Neural progenitor cell (in vitro differentiated cells): ENCODE data around the gene KNDC1. TPM values are rescaled to one million over a fixed set of nuclear protein-coding genes. Genes with fewer than 3 reads are reported as not detected.

Experiments
- DNase-seq: peaks from one replicate; pipeline ENCODE4 v3.0.0-alpha.2; 2016; ENCODE audit warnings: low spot score
- H2AFZ ChIP-seq: fragments of 200-600 bp; sonication (generic); replicated peaks from 2 replicates; pipeline ENCODE4 v1.6.1; 2016; ENCODE audit warnings: antibody characterized with exemption
- H3F3A ChIP-seq: fragments of 200-600 bp; sonication (generic); 2 replicates; pipeline ENCODE4 v1.6.1; 2016; ENCODE audit warnings: antibody characterized with exemption, low read depth
- H3K27ac ChIP-seq: fragments of 200-600 bp; sonication (generic); 2 replicates; pipeline ENCODE4 v1.5.1; 2016; ENCODE audit warnings: mild to moderate bottlenecking
- H3K27me3 ChIP-seq: fragments of 200-600 bp; sonication (generic); 2 replicates; pipeline ENCODE4 v1.6.1; 2016; ENCODE audit warnings: mild to moderate bottlenecking, moderate library complexity
- H3K36me3 ChIP-seq: fragments of 200-600 bp; sonication (generic); 2 replicates; pipeline ENCODE4 v1.5.1; 2016
- H3K4me1 ChIP-seq: fragments of 200-600 bp; sonication (generic); 2 replicates; pipeline ENCODE4 v1.6.1; 2016; ENCODE audit warnings: mixed run types
- H3K4me2 ChIP-seq: fragments of 200-600 bp; sonication (generic); 2 replicates; pipeline ENCODE4 v1.6.1; 2016
- H3K4me3 ChIP-seq: fragments of 200-600 bp; sonication (generic); 2 replicates; pipeline ENCODE4 v1.5.1; 2016
- H3K79me2 ChIP-seq: fragments of 200-600 bp; sonication (generic); 2 replicates; pipeline ENCODE4 v1.6.1; 2016; ENCODE audit warnings: low read depth
- H3K9ac ChIP-seq: fragments of 200-600 bp; sonication (generic); 2 replicates; pipeline ENCODE4 v1.6.1; 2016
- H3K9me3 ChIP-seq: fragments of 200-600 bp; sonication (generic); 2 replicates; pipeline ENCODE4 v1.5.1; 2016; ENCODE audit warnings: low read depth
- H4K20me1 ChIP-seq: fragments of 200-600 bp; sonication (generic); 2 replicates; pipeline ENCODE4 v1.6.1; 2016; ENCODE audit warnings: low read depth
- H3K27ac Mint-ChIP-seq: 3 replicates; pipeline ENCODE4 v1.8.0; 2021; ENCODE audit warnings: mixed read lengths
- H3K27me3 Mint-ChIP-seq: 2 replicates; pipeline ENCODE4 v1.8.0; 2022; ENCODE audit warnings: low read depth, mild to moderate bottlenecking, inconsistent platforms, moderate library complexity, mixed read lengths; ENCODE audit not compliant: insufficient read depth
- H3K36me3 Mint-ChIP-seq: 3 replicates; pipeline ENCODE4 v1.8.0; 2021; ENCODE audit warnings: mixed read lengths
- H3K4me1 Mint-ChIP-seq: 3 replicates; pipeline ENCODE4 v1.8.0; 2021; ENCODE audit warnings: mixed read lengths
- H3K4me3 Mint-ChIP-seq: 3 replicates; pipeline ENCODE4 v1.8.0; 2021; ENCODE audit warnings: mild to moderate bottlenecking, moderate library complexity, mixed read lengths
- H3K9me3 Mint-ChIP-seq: 3 replicates; pipeline ENCODE4 v1.8.0; 2020; ENCODE audit warnings: mixed read lengths
- EZH2 ChIP-seq: fragments of 200-600 bp; sonication (generic); IDR thresholded peaks from 2 replicates; pipeline ENCODE4 v1.6.1; 2017; ENCODE audit warnings: antibody characterized with exemption, mild to moderate bottlenecking, moderate library complexity
- EZH2phosphoT487 ChIP-seq: fragments of 200-600 bp; sonication (generic); IDR thresholded peaks from 2 replicates; pipeline ENCODE4 v1.6.1; 2017; ENCODE audit warnings: antibody characterized with exemption
- total RNA-seq: library from RNA; depleted of rRNA; stranded (reverse); fragments of >200 nt; gene quantifications from 2 replicates; pipeline ENCODE4 v1.2.3, GENCODE V29; 2015; ENCODE audit warnings: low replicate concordance
- TF ChIP-seq, protein P1 (sequence below): fragments of 200-600 bp; sonication (generic); IDR thresholded peaks from 2 replicates; pipeline ENCODE4 v1.5.1; 2017; ENCODE audit warnings: antibody characterized with exemption, mild to moderate bottlenecking

Gene KNDC1
- total RNA-seq, 1 donor from 2014 or later: 1.8 TPM

DNA sequence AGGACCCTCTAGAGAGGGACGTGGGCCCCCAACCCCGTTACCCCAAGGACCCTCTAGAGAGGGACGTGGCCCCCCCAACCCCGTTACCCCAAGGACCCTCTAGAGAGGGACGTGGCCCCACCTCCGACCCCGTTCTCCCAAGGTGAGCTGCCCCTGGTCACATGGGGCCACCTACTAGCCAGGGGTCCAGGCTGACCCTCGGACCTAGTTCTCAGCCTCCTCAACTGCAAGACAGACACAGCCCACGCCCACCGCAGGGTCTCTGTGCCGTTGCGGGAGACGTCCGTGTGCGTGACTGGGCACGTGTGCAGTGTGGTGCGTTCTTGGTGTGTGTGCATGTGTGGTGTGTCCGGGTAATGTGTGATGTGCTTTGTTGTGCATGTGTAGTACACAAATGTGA lies 48.4 kb downstream of the KNDC1 start:
- Histone ChIP-seq H3K27me3 (no peaks in the 10 kb centered on the region), H4K20me1 (no peaks in the 10 kb centered on the region), H3K9me3 (no peaks in the 10 kb centered on the region), H2AFZ (no peak overlapping the region), H3K4me2 (no peak overlapping the region), H3K36me3 (no peaks in the 10 kb centered on the region), H3K27ac (no peak overlapping the region), H3F3A (no peaks in the 10 kb centered on the region), H3K79me2 (no peaks in the 10 kb centered on the region), H3K4me1 (no peaks in the 10 kb centered on the region), H3K9ac (no peak overlapping the region), H3K4me3 (no peak overlapping the region)
- Mint-ChIP-seq H3K9me3 (no peaks in the 10 kb centered on the region), H3K4me3 (no peak overlapping the region), H3K27ac (no peak overlapping the region), H3K27me3 (peaks cover 5% of the 10 kb centered on the region), H3K36me3 (no peaks in the 10 kb centered on the region), H3K4me1 (peaks cover 3% of the 10 kb centered on the region)
- no peak for TF ChIP-seq EZH2phosphoT487
- TF ChIP-seq EZH2: no peak
- TF ChIP-seq, protein P1, sequence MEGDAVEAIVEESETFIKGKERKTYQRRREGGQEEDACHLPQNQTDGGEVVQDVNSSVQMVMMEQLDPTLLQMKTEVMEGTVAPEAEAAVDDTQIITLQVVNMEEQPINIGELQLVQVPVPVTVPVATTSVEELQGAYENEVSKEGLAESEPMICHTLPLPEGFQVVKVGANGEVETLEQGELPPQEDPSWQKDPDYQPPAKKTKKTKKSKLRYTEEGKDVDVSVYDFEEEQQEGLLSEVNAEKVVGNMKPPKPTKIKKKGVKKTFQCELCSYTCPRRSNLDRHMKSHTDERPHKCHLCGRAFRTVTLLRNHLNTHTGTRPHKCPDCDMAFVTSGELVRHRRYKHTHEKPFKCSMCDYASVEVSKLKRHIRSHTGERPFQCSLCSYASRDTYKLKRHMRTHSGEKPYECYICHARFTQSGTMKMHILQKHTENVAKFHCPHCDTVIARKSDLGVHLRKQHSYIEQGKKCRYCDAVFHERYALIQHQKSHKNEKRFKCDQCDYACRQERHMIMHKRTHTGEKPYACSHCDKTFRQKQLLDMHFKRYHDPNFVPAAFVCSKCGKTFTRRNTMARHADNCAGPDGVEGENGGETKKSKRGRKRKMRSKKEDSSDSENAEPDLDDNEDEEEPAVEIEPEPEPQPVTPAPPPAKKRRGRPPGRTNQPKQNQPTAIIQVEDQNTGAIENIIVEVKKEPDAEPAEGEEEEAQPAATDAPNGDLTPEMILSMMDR: no peak
- DNase-seq: no peak

DNA sequence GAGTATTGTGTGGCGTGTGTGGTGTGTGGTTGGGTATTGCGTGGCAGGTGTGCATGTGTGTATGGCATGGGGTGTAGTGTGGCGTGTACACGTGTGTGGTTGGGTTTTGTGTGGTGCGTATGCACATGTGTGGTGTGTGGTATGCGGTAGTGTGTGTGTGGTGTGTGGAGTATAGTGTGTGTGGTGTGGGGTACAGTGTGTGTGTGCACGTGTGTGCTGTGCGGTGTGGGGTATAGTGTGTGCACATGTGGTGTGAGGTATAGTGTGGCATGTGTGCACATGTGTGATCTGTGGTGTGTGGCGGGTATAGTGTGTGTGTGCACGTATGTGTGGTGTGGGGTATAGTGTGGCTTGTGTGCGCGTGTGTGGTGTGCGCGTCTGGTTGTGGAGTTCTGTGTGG lies 49.1 kb downstream of the KNDC1 start:
- no peak overlapping the region for H3K9ac ChIP-seq
- H3K9me3 Mint-ChIP-seq: no peaks in the 10 kb centered on the region
- no peak overlapping the region for H3K4me2 ChIP-seq
- no peak overlapping the region for H3K4me3 ChIP-seq
- H3K9me3 ChIP-seq: no peaks in the 10 kb centered on the region
- H3K4me3 Mint-ChIP-seq: no peak overlapping the region
- no peaks in the 10 kb centered on the region for H3F3A ChIP-seq
- H3K27me3 ChIP-seq: no peaks in the 10 kb centered on the region
- no peak overlapping the region for H2AFZ ChIP-seq
- no peak overlapping the region for H3K27ac ChIP-seq
- no peaks in the 10 kb centered on the region for H3K36me3 Mint-ChIP-seq
- no peaks in the 10 kb centered on the region for H3K36me3 ChIP-seq
- peaks cover 5% of the 10 kb centered on the region for H3K27me3 Mint-ChIP-seq
- H3K4me1 Mint-ChIP-seq: peaks cover 3% of the 10 kb centered on the region
- TF ChIP-seq, protein P1: no peak
- no peak for TF ChIP-seq EZH2phosphoT487
- TF ChIP-seq EZH2: no peak
- no peaks in the 10 kb centered on the region for H3K4me1 ChIP-seq
- no peaks in the 10 kb centered on the region for H3K79me2 ChIP-seq
- no peak overlapping the region for H3K27ac Mint-ChIP-seq
- H4K20me1 ChIP-seq: no peaks in the 10 kb centered on the region
- no peak for DNase-seq

DNA sequence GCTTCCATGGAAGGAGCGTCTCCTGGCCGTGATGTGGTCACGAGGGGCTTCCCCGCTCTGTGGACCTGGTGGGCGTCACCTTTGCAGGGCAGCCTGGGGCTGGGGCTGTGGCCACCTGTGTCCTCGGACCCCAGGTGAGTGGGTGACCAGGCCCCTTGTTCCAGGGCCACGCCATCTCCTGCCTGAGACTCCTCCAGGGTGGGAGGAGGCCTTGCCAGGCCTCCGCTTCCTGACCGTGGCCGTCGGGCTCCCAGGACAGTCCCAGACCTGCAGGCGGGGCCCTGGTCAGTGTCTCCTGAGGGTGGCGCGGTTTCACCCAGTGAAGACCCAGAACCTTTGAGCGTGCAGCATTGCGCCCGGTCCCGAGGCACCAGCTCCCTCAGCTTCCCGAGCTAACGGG lies 49.6 kb downstream of the KNDC1 start:
- no peak for DNase-seq
- Histone ChIP-seq H3K9me3 (no peaks in the 10 kb centered on the region), H3K9ac (no peak overlapping the region), H3K79me2 (no peaks in the 10 kb centered on the region), H3K27me3 (no peaks in the 10 kb centered on the region), H4K20me1 (no peaks in the 10 kb centered on the region), H3F3A (no peaks in the 10 kb centered on the region), H3K36me3 (no peaks in the 10 kb centered on the region), H3K4me1 (no peaks in the 10 kb centered on the region), H3K27ac (no peak overlapping the region), H3K4me2 (no peak overlapping the region), H2AFZ (no peak overlapping the region), H3K4me3 (no peak overlapping the region)
- H3K4me1 Mint-ChIP-seq: peaks cover 3% of the 10 kb centered on the region
- no peaks in the 10 kb centered on the region for H3K9me3 Mint-ChIP-seq
- no peak overlapping the region for H3K27ac Mint-ChIP-seq
- no peaks in the 10 kb centered on the region for H3K36me3 Mint-ChIP-seq
- no peak overlapping the region for H3K4me3 Mint-ChIP-seq
- peaks cover 2% of the 10 kb centered on the region for H3K27me3 Mint-ChIP-seq
- TF ChIP-seq EZH2phosphoT487: no peak
- no peak for TF ChIP-seq EZH2
- TF ChIP-seq, protein P1: no peak
